GM21619 (cell line): ENCODE measurements around the gene ANGPTL3.
"Not testable (repeated sequence)": the region's sequence is repeated elsewhere in the genome, so short reads cannot be mapped to it uniquely, and the experiment has no call there.

Experiments
- ATAC-seq: cut with Tn5 transposase; IDR thresholded peaks from one replicate; pipeline ENCODE4 v1.9.1; 2021; ENCODE audit not compliant: unreplicated experiment

Gene ANGPTL3

GRCh38 chr1:62597281-62597680, at the start of gene ANGPTL3:
Gene ANGPTL3, plus strand, starts transcription at chr1:62597520. Its CDS starts 47 bp downstream, at chr1:62597567.
- no peak for ATAC-seq

DNA sequence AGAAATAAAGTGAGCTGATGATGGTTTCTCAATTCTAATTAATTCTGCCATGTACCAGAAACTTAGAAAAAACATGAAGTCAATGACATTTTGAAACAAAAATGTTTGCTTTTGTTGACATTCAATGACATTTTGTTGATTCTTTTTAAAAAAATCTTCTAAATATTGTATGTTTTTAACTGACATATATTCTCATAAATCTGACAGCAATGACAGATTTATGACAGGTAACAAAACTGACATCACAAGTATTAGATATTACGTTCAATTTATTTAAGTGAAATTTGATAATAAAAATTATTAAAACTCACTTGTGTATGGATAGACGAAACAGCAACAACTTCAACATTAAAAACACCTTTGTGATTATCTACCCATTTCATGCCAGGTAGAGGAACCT, 36.0 kb upstream of the ANGPTL3 start:
- ATAC-seq, result no peak

- not testable (repeated sequence) for ATAC-seq
These were observed 30.1 kb upstream of the ANGPTL3 start for GRCh38 chr1:62567182-62567581.

- ATAC-seq, result not testable (repeated sequence)
These were observed 29.4 kb upstream of the ANGPTL3 start for GRCh38 chr1:62567926-62568325.

DNA sequence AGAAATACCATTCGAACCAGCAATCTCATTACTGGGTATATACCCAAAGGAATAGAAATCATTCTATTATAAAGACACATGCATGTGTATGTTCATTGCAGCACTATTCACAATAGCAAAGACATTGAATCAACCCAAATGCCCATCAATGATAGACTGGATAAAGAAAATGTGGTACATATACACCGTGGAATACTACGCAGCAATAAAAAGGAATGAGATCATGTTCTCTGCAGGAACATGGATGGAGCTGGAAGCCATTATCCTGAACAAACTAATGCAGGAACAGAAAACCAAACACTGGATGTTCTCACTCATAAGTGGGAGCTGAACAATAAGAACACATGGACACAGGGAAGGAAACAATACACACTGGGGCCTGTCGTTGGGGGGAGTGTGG, 25.8 kb upstream of the ANGPTL3 start:
- ATAC-seq, result not testable (repeated sequence)

DNA sequence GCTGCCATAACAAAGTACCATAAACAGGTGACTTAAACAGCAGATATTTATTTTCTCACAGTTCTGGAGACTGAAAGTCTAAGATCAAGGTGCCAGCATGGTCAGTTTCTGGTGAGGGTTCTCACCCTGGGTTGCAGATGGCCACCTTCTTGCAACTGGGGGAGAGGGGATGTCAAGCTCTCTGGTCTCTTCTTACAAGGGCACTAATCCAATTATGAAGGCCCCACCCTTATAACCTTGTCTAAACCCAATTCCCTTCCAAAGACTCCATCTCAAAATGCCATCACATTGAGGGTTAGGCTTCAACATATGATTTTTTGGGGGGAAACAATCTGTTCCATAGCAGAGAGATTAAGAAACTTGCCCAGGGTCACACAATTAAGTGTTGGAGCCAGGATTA, 24.8 kb upstream of the ANGPTL3 start:
- no peak for ATAC-seq

DNA sequence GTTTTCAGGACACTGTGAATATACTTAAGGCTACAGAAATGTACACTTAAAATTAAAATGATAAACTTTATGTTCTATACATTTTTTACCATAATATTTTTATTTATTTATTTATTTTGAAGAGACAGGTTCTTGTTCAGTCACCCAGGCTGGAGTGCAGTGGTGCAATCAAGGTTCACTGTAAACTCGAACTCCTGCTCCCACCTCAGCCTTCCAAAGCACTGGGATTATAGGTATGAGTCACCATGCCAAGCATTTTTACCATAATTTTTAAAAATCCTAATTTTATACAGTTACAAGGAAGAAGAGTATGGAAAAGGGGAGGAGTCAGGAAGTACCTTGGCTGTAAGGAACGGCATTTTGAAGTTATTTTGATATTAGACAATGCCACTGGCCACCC, 23.6 kb upstream of the ANGPTL3 start:
- ATAC-seq, result no peak

DNA sequence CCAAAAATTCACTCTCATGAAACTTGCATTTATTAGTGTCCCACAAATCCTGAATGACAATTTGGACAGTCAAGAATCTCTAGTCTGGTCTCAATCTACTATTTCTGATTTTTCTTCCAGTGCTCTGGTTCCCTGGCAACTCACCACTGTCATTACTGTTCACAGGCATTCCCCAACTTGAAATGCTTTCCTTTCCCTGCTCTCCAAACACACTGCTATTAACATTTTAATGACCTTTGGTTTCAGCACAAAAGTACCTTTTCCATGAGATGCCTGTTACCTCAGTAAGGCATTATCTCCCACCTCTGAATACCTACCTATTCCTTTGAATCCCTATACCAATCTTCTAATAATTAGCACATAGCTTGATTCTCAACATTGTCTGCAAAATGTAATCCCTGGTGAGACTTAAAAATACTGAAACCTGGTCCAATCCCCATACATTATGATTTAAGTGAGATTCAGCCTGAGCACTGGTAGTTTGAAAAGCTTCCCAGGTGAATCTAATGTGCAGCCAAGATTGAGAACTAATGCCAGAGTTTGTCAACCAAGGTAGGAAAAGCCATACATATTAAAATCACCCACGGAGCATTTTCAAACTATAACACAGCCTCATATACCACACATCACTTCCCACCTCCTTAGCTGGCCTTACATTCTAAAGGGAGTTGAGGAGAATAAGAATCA, 11.7 kb upstream of the ANGPTL3 start:
- no peak for ATAC-seq

- no peak for ATAC-seq
These were observed 9.3 kb upstream of the ANGPTL3 start for GRCh38 chr1:62588000-62588399.

DNA sequence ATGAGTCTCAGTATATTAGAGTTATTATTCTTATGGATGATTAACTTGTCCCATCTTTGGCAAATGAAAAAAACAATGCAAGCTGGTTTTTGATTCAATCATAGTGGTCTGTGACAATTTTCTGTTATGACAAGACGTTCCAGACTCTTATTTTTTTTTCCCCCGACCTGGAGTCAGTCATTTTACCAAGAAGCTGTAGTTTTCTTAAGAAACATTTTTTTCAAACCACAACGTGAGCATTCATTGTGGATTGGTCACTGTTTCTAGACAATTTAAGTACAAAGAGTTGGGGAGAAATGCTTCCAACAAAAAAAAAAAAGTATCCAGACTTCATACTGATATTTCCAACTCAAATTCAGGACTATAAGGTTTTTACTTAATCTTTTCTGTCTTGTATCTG, 8.0 kb upstream of the ANGPTL3 start:
- ATAC-seq, result no peak

- no peak for ATAC-seq
These were observed 6.9 kb upstream of the ANGPTL3 start for GRCh38 chr1:62590255-62590969.

- ATAC-seq, result no peak
These were observed 6.4 kb upstream of the ANGPTL3 start for GRCh38 chr1:62590970-62591368.

- ATAC-seq, result no peak
These were observed 3.4 kb upstream of the ANGPTL3 start for GRCh38 chr1:62593825-62594394.

DNA sequence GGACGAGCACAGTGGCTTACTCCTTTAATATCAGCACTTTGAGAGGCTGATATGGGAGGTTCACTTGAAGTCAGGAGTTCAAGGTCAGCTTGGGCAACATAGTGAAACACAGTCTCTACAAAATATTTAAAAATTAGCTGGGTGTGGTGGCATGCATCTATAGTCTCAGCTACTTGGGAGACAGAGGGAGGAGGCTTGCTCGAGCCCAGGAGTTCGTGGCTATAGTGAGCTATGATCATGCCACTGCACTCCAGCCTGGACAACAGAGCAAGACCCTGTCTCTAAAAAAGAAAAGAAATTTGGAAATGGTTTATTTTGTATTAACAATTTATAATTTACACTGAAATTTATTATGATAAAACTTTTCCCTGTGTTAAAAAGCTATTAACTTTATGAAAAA, 1.7 kb upstream of the ANGPTL3 start:
- no peak for ATAC-seq

DNA sequence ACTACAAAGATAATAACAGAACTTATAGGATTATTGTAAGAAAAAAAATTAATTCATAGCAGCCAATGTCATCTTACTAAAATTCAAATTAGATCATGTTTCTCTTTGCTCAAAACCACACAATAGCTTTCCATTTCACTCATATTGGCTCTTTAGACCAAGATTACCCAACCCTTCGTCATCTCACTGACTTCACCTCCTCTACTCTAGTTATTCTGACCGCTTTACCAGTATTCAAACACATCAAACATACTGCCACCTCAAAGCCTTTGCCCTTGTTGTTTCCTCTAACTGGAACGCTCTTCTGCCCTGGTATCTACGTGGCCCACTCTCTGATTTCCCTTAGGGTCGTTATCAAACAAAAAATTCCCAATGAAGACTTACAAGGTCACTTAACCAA, 1.7 kb downstream of the ANGPTL3 start:
- no peak for ATAC-seq

DNA sequence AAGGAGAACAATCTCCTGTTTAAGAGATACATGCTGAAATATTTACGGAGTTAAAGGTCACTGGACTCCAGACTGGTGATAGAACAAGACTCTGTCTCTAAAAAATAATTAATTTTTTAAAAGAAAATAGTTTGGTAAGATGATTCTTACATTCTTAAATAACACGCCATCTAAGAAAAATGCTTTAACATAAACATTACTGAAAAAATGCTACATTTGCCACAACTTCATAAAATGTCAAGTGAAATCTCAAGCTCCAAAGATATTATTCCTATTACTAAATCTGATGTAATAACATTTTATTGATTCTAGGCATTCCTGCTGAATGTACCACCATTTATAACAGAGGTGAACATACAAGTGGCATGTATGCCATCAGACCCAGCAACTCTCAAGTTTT, 4.1 kb downstream of the ANGPTL3 start:
- no peak for ATAC-seq

DNA sequence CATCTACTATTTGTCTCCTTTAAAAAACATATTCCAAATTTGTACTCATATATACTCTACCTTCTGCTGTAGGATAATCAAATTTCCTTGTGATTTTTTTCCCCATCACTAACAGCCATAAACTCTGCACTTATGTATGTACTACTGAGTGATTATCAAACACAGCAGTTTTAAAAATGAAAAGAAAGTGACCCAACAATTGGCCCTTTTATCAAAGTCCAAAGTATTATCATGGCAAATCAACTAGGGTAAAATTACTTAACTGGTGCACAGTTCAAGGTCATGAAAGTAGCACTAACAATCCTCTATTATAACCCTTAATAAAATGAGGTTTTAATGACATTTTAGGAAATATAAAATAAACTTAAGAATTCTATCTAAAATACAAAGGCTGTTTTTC, 11.6 kb downstream of the ANGPTL3 start:
- ATAC-seq, result no peak

GRCh38 chr1:62610588-62610987, 13.3 kb downstream of the ANGPTL3 start:
- ATAC-seq, result not testable (repeated sequence)

GRCh38 chr1:62612770-62613169, 15.4 kb downstream of the ANGPTL3 start:
- ATAC-seq, result no peak

- peak; percentile 94 for ATAC-seq
These were observed 16.0 kb downstream of the ANGPTL3 start for GRCh38 chr1:62613325-62613727.

- ATAC-seq, result no peak
These were observed 16.6 kb downstream of the ANGPTL3 start for GRCh38 chr1:62613890-62614289.

DNA sequence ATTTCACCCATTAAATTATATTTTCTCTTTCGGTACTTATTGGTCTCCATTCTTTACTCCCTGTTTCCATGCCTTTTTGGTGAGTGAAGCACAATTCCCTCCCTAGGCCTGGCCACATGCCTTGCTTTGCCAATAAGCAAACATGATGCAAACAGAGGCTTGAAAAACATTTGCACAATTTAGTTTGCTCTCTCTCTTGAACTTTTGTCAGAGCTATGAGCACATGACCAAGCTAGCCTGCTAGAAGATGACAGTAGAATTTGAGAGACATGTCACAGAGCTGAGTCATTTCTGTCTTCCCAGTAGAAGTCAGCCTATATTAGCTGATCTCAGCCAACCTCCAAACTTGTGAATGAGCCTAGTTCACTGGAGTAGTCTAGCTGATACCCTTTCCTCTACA, 24.6 kb downstream of the ANGPTL3 start:
- peak; percentile 97 for ATAC-seq
